Measurements from ENCODE around the gene POPDC2.

POPDC2 gene

DNA sequence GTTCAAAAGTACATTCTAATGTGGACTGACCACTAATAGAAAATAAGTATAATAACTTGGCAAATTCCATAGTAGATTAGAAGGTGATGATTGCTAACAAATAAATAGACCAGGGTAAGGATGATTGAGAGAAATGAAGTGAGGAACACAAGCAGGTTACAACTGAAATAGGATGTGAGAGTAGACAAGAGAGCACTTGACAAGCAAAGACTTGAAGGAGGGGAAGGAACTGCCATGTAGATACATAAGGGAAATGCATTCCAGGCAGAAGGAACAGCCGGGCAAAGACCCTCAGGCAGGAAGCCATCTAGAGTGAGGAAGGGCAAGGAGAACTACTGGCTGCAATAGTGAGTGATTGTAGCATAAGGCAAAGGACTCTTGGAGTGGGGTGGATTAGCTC lies 57.7 kb downstream of the POPDC2 start:
- no peaks in the 10 kb centered on the region for H3K9me3 ChIP-seq
- no peaks in the 10 kb centered on the region for H3K27me3 ChIP-seq
- no peaks in the 10 kb centered on the region for H3K36me3 ChIP-seq
- TF ChIP-seq CTCF (IDR thresholded peaks at IDR 0.05): no peak
- no peaks in the 10 kb centered on the region for H3K4me1 ChIP-seq (ENCODE audit: control insufficient read depth in 1 of 2, insufficient read depth in 1 of 2, low read depth in 1 of 2, low read length in 1 of 2)
- no peak overlapping the region for H3K4me3 ChIP-seq (ENCODE audit: low read depth in 1 of 2, low read length in 1 of 2)
- no peak overlapping the region for H3K27ac ChIP-seq

DNA sequence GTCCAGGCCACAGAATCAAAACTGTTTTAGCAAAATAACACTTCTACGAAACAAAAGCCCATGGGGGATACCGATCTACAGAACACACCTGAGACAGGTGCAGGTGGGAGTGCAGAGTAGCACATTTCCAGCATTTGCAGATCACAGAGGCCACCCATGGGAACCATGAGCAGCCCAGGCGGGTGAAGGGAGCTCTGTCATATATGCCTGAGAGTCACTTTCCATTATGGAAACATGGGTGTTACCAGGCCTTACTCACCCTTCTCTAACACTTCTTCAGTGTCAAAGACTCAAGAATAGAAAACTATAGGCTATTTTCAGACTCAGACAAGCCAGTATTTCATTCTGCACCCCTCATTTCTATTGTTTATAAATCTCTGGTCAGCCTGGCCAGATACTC lies 59.2 kb downstream of the POPDC2 start:
- Histone ChIP-seq H3K4me3 (ENCODE audit: low read depth in 1 of 2, low read length in 1 of 2) (no peak overlapping the region), H3K27me3 (no peaks in the 10 kb centered on the region), H3K36me3 (no peaks in the 10 kb centered on the region), H3K9me3 (no peaks in the 10 kb centered on the region), H3K27ac (no peak overlapping the region), H3K4me1 (ENCODE audit: control insufficient read depth in 1 of 2, insufficient read depth in 1 of 2, low read depth in 1 of 2, low read length in 1 of 2) (peaks cover 0 to 3% of the 10 kb centered on the region in 2 experiments)
- TF ChIP-seq CTCF (IDR thresholded peaks at IDR 0.05): no peak

DNA sequence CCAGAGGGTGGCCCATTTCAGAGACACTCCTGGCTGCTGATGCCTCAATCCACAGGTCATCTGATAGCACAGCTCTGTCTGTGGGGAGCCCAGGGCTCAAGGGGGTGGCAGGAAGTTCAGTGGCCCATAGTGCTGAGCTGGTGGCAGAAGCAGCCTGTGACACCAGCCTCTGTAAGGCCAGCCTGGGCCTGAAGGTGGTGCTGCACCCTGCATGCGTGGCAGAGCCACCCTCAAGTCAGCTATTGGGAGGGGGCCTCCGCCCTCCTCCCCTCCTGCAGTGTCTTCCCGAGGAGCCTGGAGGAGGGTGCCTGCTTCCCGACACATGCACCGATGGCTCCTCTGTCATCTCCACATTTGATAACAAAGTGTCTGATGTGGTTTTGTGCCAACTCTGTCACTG lies 59.7 kb downstream of the POPDC2 start:
- no peak for TF ChIP-seq CTCF (IDR thresholded peaks at IDR 0.05)
- Histone ChIP-seq H3K27me3 (no peaks in the 10 kb centered on the region), H3K4me1 (ENCODE audit: control insufficient read depth in 1 of 2, insufficient read depth in 1 of 2, low read depth in 1 of 2, low read length in 1 of 2) (peaks cover 0 to 6% of the 10 kb centered on the region in 2 experiments), H3K27ac (no peak overlapping the region), H3K4me3 (ENCODE audit: low read depth in 1 of 2, low read length in 1 of 2) (no peak overlapping the region), H3K9me3 (no peaks in the 10 kb centered on the region), H3K36me3 (no peaks in the 10 kb centered on the region)

DNA sequence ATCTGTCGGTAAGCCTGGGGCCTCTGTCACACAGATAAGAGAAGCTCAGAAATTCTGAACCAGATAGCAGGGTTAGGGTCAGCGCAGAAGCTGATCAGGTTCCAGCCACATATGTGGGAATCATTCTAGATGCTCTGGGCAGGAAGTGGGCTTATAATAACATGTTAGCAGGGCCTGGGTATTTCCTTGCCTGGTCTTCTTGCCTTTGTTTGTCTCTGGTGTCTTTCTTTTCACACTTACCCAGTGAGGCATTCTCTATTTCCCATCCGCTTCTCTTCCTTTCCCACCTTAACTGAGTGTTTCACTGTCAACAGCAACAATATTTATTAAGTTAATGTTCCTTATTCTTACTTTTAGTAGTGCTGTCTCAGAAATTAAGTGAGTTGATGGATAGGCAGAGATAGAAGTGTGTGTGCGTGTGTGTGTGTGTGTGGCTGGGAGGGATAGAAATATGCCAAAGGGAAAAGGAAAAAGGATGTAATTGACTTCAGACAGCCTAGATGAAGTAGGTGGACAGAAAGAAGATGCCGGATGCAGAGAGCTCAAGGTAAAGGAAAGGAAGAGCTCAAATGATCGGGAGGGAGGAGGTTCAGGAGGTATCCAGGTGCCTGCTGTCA lies 60.7 kb downstream of the POPDC2 start:
- H3K36me3 ChIP-seq: no peaks in the 10 kb centered on the region
- H3K9me3 ChIP-seq: no peaks in the 10 kb centered on the region
- no peak overlapping the region for H3K27ac ChIP-seq
- TF ChIP-seq CTCF (IDR thresholded peaks at IDR 0.05): no peak
- no peak overlapping the region for H3K4me3 ChIP-seq (ENCODE audit: low read depth in 1 of 2, low read length in 1 of 2)
- H3K27me3 ChIP-seq: no peaks in the 10 kb centered on the region
- peaks cover 0 to 6% of the 10 kb centered on the region in 2 experiments for H3K4me1 ChIP-seq (ENCODE audit: control insufficient read depth in 1 of 2, insufficient read depth in 1 of 2, low read depth in 1 of 2, low read length in 1 of 2)

DNA sequence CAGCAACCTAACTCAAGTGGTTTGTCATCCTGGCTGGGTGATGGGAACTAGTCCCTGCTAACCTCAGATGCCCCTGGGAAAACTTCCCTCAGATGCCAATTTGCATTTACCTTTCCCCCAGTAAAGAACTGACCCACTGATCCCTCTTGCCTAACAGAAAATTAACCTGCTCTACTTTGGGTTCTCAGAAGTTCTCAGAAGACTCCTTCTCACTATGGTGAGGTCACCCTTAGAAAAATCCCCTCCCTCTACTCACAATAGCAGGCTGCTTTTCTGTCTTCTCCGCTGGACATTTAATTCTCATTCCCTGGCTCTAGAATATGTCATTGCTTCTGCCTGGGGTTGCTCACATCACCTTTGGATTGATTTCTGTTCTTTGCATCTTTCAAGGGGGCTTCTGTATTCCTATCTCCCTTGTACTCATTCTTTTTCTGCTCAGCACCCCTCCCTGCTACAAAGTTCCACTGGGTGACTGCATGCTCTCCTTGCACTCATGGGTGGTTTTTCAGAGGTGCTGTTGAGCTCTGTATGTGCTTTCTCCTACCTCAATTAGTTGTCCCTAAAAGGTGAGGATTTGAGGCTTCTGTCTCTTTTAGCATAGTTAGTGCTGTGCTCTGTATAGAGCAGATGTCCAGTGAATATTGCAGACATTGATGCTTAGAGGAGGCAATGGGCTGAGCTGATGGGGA lies 61.8 kb downstream of the POPDC2 start:
- Histone ChIP-seq H3K36me3 (no peaks in the 10 kb centered on the region), H3K4me3 (ENCODE audit: low read depth in 1 of 2, low read length in 1 of 2) (no peak overlapping the region), H3K27me3 (no peaks in the 10 kb centered on the region), H3K4me1 (ENCODE audit: control insufficient read depth in 1 of 2, insufficient read depth in 1 of 2, low read depth in 1 of 2, low read length in 1 of 2) (peaks cover 0 to 6% of the 10 kb centered on the region in 2 experiments), H3K9me3 (no peaks in the 10 kb centered on the region), H3K27ac (no peak overlapping the region)
- no peak for TF ChIP-seq CTCF (IDR thresholded peaks at IDR 0.05)

Measured in neutrophil (primary cell).